Ovary (tissue), 9 donors: ENCODE results near the gene ITGB3BP. TPM values are rescaled to one million over a fixed set of nuclear protein-coding genes. Genes with fewer than 3 reads are reported as not detected.

Experiments used
- DNase-seq, 5 donors: peaks; one replicate each; pipeline ENCODE4 v3.0.0-alpha.2; 2019 to 2020
- H3K27ac ChIP-seq, 2 donors: fragments of 200-600 bp; one replicate each; pipeline versions ENCODE4 v1.5.1 to v1.8.0; 2019 to 2022
- H3K27me3 ChIP-seq: fragments of 200-600 bp; one replicate; pipeline ENCODE4 v1.8.0; 2022
- H3K36me3 ChIP-seq: fragments of 200-600 bp; sonication (generic); one replicate; pipeline ENCODE4 v1.5.1; 2019
- H3K4me1 ChIP-seq: one replicate; pipeline ENCODE4 v1.8.1; 2013; ENCODE audit warnings: mild to moderate bottlenecking, moderate library complexity; ENCODE audit not compliant: insufficient read depth
- H3K4me3 ChIP-seq: fragments of 200-600 bp; sonication (generic); one replicate; pipeline ENCODE4 v1.5.1; 2017
- H3K9me3 ChIP-seq, 2 donors: fragments of 200-600 bp in 1 of 2; sonication (generic) in 1 of 2; one replicate each; pipeline versions ENCODE4 v1.5.1 to v1.8.1; 2013 to 2019; ENCODE audit warnings: mild to moderate bottlenecking in 1 of 2, moderate library complexity in 1 of 2
- EP300 ChIP-seq: sonication (generic); formaldehyde crosslinking; IDR thresholded peaks from one replicate; pipeline ENCODE4 v1.6.1; 2017; ENCODE audit warnings: antibody characterized with exemption
- POLR2A ChIP-seq: fragments of 450-650 bp; IDR thresholded peaks from one replicate; pipeline ENCODE4 v1.6.1; 2017; ENCODE audit warnings: antibody characterized with exemption, mild to moderate bottlenecking, moderate library complexity
- WGBS, 3 donors: extraction: QIAGEN DNeasy Blood & Tissue Kit in 1 of 3; methylation state at CpG; one replicate each; pipeline versions ENCODE4 v1.1.5 to v1.1.7; 2013 to 2017; 5-methylcytosine and 5-hydroxymethylcytosine counted together
- intact Hi-C, 4 donors: fragments of 100-400 bp; cut with DNase I; formaldehyde crosslinking; loops; one replicate each; pipeline versions ENCODE4 v1.11.0 to v1.15.1; 2022 to 2023
- polyA plus RNA-seq, 2 donors: library from polyadenylated mRNA; stranded (reverse); fragments of 200-250 nt in 1 of 2; fragments of 350-450 nt in 1 of 2; fragmentation: Illumina TruSeq in 1 of 2; extraction: RNeasy Lipid Tissue Mini Kit (QIAGEN cat#74804) in 1 of 2; gene quantifications; one replicate each; pipeline ENCODE4 v1.2.3, GENCODE V29; 2013 to 2014
- total RNA-seq, 7 donors: library from RNA; depleted of rRNA in 2 of 7; stranded (reverse); fragments of >200 nt in 2 of 7; fragmentation: NEBNext Ultra II Directional in 3 of 7; extraction: Animal tissue kit (Norgen Biotek cat#: 25700) in 3 of 7; gene quantifications; one replicate each; pipeline versions ENCODE4 v1.1.0 to v1.2.4, GENCODE V29; 2016 to 2023
- TF ChIP-seq, protein P1 (sequence below), 3 donors: fragments of 450-650 bp in 2 of 3; fragments of 200-600 bp in 1 of 3; IDR thresholded peaks; one replicate each; pipeline versions ENCODE4 v1.5.1 to v1.8.0; 2016 to 2022; ENCODE audit warnings: antibody characterized with exemption in 3 of 3, mild to moderate bottlenecking in 1 of 3
- donor health status: DM: no; HTN: no; CAD: no; lungs with moderate emphysema.
- donor health status: DM: no; HTN: no; CAD: no.
- donor health status: Bipolar disorder and iron deficiency.
- donor health status: DM: yes; HTN: yes; CAD: no.
- donor health status: DM: no; HTN: no; CAD: no.
- donor health status: DM: yes; HTN: yes; CAD: no.

ITGB3BP gene
- total and polyA plus RNA-seq, 9 donors = 10.7 to 32.1 (median 22.3) TPM

- DNase-seq = no peak
- intact Hi-C loops = no loop called here
- Histone ChIP-seq H3K4me3 (no peak overlapping the region), H3K27me3 (no peaks in the 10 kb centered on the region), H3K9me3 (no peaks in the 10 kb centered on the region), H3K27ac (no peak overlapping the region), H3K4me1 (no peaks in the 10 kb centered on the region), H3K36me3 (no peaks in the 10 kb centered on the region)
- TF ChIP-seq, protein P1, sequence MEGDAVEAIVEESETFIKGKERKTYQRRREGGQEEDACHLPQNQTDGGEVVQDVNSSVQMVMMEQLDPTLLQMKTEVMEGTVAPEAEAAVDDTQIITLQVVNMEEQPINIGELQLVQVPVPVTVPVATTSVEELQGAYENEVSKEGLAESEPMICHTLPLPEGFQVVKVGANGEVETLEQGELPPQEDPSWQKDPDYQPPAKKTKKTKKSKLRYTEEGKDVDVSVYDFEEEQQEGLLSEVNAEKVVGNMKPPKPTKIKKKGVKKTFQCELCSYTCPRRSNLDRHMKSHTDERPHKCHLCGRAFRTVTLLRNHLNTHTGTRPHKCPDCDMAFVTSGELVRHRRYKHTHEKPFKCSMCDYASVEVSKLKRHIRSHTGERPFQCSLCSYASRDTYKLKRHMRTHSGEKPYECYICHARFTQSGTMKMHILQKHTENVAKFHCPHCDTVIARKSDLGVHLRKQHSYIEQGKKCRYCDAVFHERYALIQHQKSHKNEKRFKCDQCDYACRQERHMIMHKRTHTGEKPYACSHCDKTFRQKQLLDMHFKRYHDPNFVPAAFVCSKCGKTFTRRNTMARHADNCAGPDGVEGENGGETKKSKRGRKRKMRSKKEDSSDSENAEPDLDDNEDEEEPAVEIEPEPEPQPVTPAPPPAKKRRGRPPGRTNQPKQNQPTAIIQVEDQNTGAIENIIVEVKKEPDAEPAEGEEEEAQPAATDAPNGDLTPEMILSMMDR (IDR thresholded peaks at IDR 0.05) = no peak
- no peak for TF ChIP-seq EP300
- no peak for TF ChIP-seq POLR2A
Measured at GRCh38 chr1:63563745-63564144, 40.7 kb upstream of the ITGB3BP start.

DNA sequence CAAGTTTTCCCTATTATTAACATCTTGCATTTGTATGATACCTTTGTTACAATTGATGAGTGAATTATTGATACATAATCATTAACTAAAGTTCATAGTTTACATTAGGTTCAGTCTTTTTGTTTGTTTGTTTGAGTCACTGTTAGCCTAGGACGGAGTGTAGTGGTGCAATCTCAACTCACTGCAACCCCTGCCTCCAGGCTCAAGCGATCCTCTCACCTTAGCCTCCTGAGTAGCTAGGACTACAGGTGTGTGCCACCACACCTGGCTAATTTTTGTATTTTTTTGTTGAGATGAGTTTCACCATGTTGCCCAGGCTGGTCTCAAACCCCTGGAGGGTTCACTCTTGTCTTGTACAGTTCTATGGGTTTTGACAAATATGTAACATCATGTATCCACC, 36.3 kb upstream of the ITGB3BP start:
- H3K27me3 ChIP-seq = no peaks in the 10 kb centered on the region
- no peaks in the 10 kb centered on the region for H3K4me1 ChIP-seq
- H3K27ac ChIP-seq = no peak overlapping the region
- H3K4me3 ChIP-seq = no peak overlapping the region
- TF ChIP-seq, protein P1 (IDR thresholded peaks at IDR 0.05) = no peak
- no peak for TF ChIP-seq EP300
- TF ChIP-seq POLR2A = no peak
- no peaks in the 10 kb centered on the region for H3K36me3 ChIP-seq
- WGBS, 3 donors = 96 to 100% (median 99%) methylated on average over 2 of the region's 2 CpGs
- no peaks in the 10 kb centered on the region for H3K9me3 ChIP-seq
- no peak for DNase-seq
- intact Hi-C loops = no loop called here

DNA sequence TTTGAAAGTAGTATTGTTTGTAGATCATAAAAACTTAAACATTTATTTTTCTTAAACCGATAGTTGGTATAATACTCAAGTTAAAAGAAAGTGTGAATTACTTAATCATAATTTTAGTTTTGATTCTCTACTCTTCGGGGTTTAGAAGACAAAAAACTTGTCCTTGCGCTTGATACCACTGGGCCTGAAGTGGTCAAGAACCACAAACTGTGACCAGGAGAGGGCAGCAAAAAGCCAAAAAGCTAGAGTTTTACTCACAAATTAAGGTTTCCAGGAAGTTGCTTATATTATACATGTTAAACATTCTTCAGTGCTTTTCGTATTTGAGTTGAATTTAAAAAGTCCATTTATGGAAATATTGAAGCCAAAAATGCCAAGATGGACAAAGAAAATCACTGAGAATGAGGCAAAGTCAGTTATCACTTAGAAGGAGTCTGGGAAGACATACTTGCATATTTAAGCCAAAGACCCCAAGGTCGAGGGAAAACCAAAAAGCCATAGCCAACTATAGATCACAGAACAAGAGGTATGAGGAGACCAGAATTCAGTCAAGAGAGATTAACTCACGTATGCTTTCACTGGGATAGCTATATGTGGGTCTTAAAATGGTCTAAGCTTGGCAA, 34.5 kb upstream of the ITGB3BP start:
- no peak for DNase-seq
- intact Hi-C loops = no loop called here
- WGBS, 3 donors = 81 to 84% (median 82%) methylated on average over 6 of the region's 6 CpGs

DNA sequence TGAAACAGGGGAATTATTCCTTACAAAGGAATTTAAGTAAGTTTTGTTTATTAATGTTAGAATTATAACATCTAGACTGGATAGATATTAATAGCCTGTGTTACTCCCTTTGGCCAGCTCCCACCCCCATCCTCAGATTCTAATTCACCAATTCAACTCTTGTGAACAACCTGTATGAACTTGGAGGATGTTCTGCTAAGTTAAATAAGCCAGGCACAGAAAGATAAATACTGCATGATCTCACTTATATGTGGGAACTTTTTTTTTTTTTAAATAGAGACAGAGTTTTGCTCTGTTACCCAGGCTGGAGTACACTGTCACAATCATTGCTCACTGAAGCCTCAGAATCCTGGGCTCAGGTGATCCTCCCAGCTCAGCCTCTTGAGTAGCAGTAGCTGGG, 32.5 kb upstream of the ITGB3BP start:
- no peak for TF ChIP-seq EP300
- TF ChIP-seq POLR2A = no peak
- TF ChIP-seq, protein P1 (IDR thresholded peaks at IDR 0.05) = no peak

More for the DNA sequence above, 34.5 kb upstream of the ITGB3BP start:
- TF ChIP-seq EP300 (no peak), POLR2A (no peak)
- TF ChIP-seq, protein P1 (IDR thresholded peaks at IDR 0.05) = no peak
- H3K4me3 ChIP-seq = no peak overlapping the region
- H3K4me1 ChIP-seq = no peaks in the 10 kb centered on the region
- H3K27ac ChIP-seq = no peak overlapping the region
- H3K27me3 ChIP-seq = no peaks in the 10 kb centered on the region
- H3K36me3 ChIP-seq = no peaks in the 10 kb centered on the region
- H3K9me3 ChIP-seq = no peaks in the 10 kb centered on the region

More for the DNA sequence above, 32.5 kb upstream of the ITGB3BP start:
- intact Hi-C loops = no loop called here
- H3K4me1 ChIP-seq = no peaks in the 10 kb centered on the region
- H3K27me3 ChIP-seq = no peaks in the 10 kb centered on the region
- no peak for DNase-seq
- no peaks in the 10 kb centered on the region for H3K9me3 ChIP-seq
- H3K4me3 ChIP-seq = no peak overlapping the region
- no peak overlapping the region for H3K27ac ChIP-seq
- no peaks in the 10 kb centered on the region for H3K36me3 ChIP-seq
